ENCODE measurements around the gene TRMT61A.

DNA sequence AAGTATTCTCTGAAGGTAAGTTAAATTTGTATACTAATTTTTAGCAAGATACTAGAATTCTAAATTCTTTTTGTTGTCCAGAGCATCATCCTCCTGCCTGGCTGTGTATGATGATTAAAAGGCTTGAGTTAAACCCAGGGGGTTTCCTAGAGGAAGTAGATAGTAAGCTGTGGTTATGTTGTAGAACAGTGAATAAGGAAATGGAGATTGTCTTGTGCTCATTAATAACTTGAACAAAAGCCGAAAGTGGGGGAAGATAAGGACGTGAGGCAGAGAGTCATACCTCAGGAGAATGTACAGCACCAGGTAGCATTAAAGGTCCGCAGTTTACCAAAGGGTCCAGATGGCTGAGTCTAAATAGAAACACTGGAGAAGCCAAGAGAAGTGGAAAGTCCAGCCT, 48.4 kb upstream of the TRMT61A start:
- TF ChIP-seq POLR2A (IDR thresholded peaks at IDR 0.05; ENCODE audit: low read depth, low read length) (no peak), TAF1 (IDR thresholded peaks at IDR 0.05; ENCODE audit: borderline replicate concordance, low read depth, low read length) (no peak), POLR2AphosphoS5 (IDR thresholded peaks at IDR 0.05; ENCODE audit: low read depth, low read length) (no peak)

Measured in GM12892 (cell line).